ENCODE results near the gene NANOS2. TPM values are rescaled to one million over a fixed set of nuclear protein-coding genes. Genes with fewer than 3 reads are reported as not detected.
A peak's percentile ranks its signal among the peaks of the same experiment; 100 is the strongest.

Gene NANOS2
- not detected for total RNA-seq

- ATAC-seq = peak; percentile 22
Measured at GRCh38 chr19:45913874-45914830, at the start of gene NANOS2. Gene NANOS2, minus strand, starts transcription at chr19:45914778. Its CDS starts 85 bp downstream, at chr19:45914693.

GRCh38 chr19:45962021-45962420 is 47.4 kb upstream of the NANOS2 start:
- no peak for ATAC-seq

- no peak for ATAC-seq
Measured at GRCh38 chr19:45960595-45961235, 46.1 kb upstream of the NANOS2 start.

- no peak for ATAC-seq
Measured at GRCh38 chr19:45959517-45960025, 45.0 kb upstream of the NANOS2 start.

- ATAC-seq = no peak
Measured at GRCh38 chr19:45958769-45959516, 44.4 kb upstream of the NANOS2 start.

GRCh38 chr19:45958320-45958719 is 43.7 kb upstream of the NANOS2 start:
- no peak for ATAC-seq

- peak; percentile 73 for ATAC-seq
Measured at GRCh38 chr19:45955905-45956608, 41.5 kb upstream of the NANOS2 start.

GRCh38 chr19:45954156-45954555 is 39.6 kb upstream of the NANOS2 start:
- no peak for ATAC-seq

- ATAC-seq = no peak
Measured at GRCh38 chr19:45953676-45954075, 39.1 kb upstream of the NANOS2 start.

- ATAC-seq = peak; percentile 35
Measured at GRCh38 chr19:45952686-45953505, 38.3 kb upstream of the NANOS2 start.

- no peak for ATAC-seq
Measured at GRCh38 chr19:45952341-45952685, 37.7 kb upstream of the NANOS2 start.

GRCh38 chr19:45947926-45948325 is 33.3 kb upstream of the NANOS2 start:
- ATAC-seq = no peak

- ATAC-seq = no peak
Measured at GRCh38 chr19:45940515-45940805, 25.9 kb upstream of the NANOS2 start.

- peak; percentile 22 for ATAC-seq
Measured at GRCh38 chr19:45939792-45940514, 25.4 kb upstream of the NANOS2 start.

- ATAC-seq = peak; percentile 12
Measured at GRCh38 chr19:45938733-45939319, 24.2 kb upstream of the NANOS2 start.

GRCh38 chr19:45935267-45935666 is 20.7 kb upstream of the NANOS2 start:
- ATAC-seq = no peak

- no peak for ATAC-seq
Measured at GRCh38 chr19:45934551-45935230, 20.1 kb upstream of the NANOS2 start.

GRCh38 chr19:45933759-45934158 is 19.2 kb upstream of the NANOS2 start:
- ATAC-seq = no peak

GRCh38 chr19:45931055-45931454 is 16.5 kb upstream of the NANOS2 start:
- ATAC-seq = no peak

- ATAC-seq = no peak
Measured at GRCh38 chr19:45929247-45929646, 14.7 kb upstream of the NANOS2 start.

All from esophagus mucosa (tissue), 1 donor.